ENCODE results near the gene ZDHHC24.
"Not testable (repeated sequence)": the region's sequence is repeated elsewhere in the genome, so short reads cannot be mapped to it uniquely, and the experiment has no call there.

The ZDHHC24 gene

GRCh38 chr11:66545701-66546367 is at the start of gene ZDHHC24:
Gene ZDHHC24, minus strand, starts transcription at chr11:66546048. Its CDS starts 45 bp downstream, at chr11:66546003.
- Histone ChIP-seq H3K27ac (peak within 1 kb of the TSS; percentile 36 to 93 (median 84)), H3K4me3 (peak within 1 kb of the TSS; percentile 72 to 96 (median 79))

- peak overlapping the region in 4 of 21 experiments; percentile 11 to 47 (median 31) for H3K27ac ChIP-seq
- no peak overlapping the region for H3K4me3 ChIP-seq
These were observed 49.5 kb upstream of the ZDHHC24 start for GRCh38 chr11:66595245-66595904.

GRCh38 chr11:66593650-66594049 is 47.8 kb upstream of the ZDHHC24 start:
- Histone ChIP-seq H3K27ac (peak overlapping the region in 18 of 21 experiments; percentile 77 to 92 (median 84)), H3K4me3 (peak overlapping the region; percentile 44 to 71 (median 55))

GRCh38 chr11:66593303-66593635 is 47.4 kb upstream of the ZDHHC24 start:
- peak overlapping the region in 20 of 21 experiments; percentile 21 to 92 (median 83) for H3K27ac ChIP-seq
- H3K4me3 ChIP-seq = peak overlapping the region; percentile 44 to 71 (median 55)

- peak within 1 kb of the TSS; percentile 44 to 71 (median 55) for H3K4me3 ChIP-seq
- H3K27ac ChIP-seq = peak within 1 kb of the TSS in 20 of 21 experiments; percentile 21 to 92 (median 83)
These were observed 46.8 kb upstream of the ZDHHC24 start, which contains the start of the genes CCDC87 and CCS for GRCh38 chr11:66592457-66593302. Gene CCDC87, minus strand, starts transcription at chr11:66593063. Its CDS starts 48 bp downstream, at chr11:66593015. Gene CCS, plus strand, starts transcription at chr11:66593185. Its CDS starts 77 bp downstream, at chr11:66593262.

- H3K27ac ChIP-seq = no peak overlapping the region
These were observed 45.3 kb upstream of the ZDHHC24 start for GRCh38 chr11:66591175-66591574.

GRCh38 chr11:66589996-66590675 is 44.3 kb upstream of the ZDHHC24 start:
- H3K27ac ChIP-seq = no peak overlapping the region
- H3K4me3 ChIP-seq = no peak overlapping the region

More at GRCh38 chr11:66591175-66591574, 45.3 kb upstream of the ZDHHC24 start:
- H3K4me3 ChIP-seq = no peak overlapping the region

- not testable (repeated sequence) for H3K4me3 ChIP-seq, H3K27ac ChIP-seq
These were observed 43.5 kb upstream of the ZDHHC24 start for GRCh38 chr11:66589315-66589714.

GRCh38 chr11:66586136-66586535 is 40.3 kb upstream of the ZDHHC24 start:
- Histone ChIP-seq H3K4me3 (no peak overlapping the region), H3K27ac (no peak overlapping the region)

- not testable (repeated sequence) for H3K27ac ChIP-seq, H3K4me3 ChIP-seq
These were observed 39.6 kb upstream of the ZDHHC24 start for GRCh38 chr11:66585447-66585846.

GRCh38 chr11:66582565-66583147 is 36.8 kb upstream of the ZDHHC24 start:
- not testable (repeated sequence) for H3K4me3 ChIP-seq, H3K27ac ChIP-seq

GRCh38 chr11:66581261-66581660 is 35.4 kb upstream of the ZDHHC24 start:
- Histone ChIP-seq H3K4me3 (no peak overlapping the region), H3K27ac (no peak overlapping the region)

GRCh38 chr11:66580803-66581202 is 35.0 kb upstream of the ZDHHC24 start:
- no peak overlapping the region for H3K4me3 ChIP-seq
- no peak overlapping the region for H3K27ac ChIP-seq

- Histone ChIP-seq H3K27ac (no peak overlapping the region), H3K4me3 (no peak overlapping the region)
These were observed 33.3 kb upstream of the ZDHHC24 start for GRCh38 chr11:66579017-66579606.

- Histone ChIP-seq H3K27ac (no peak overlapping the region), H3K4me3 (no peak overlapping the region)
These were observed 25.0 kb upstream of the ZDHHC24 start for GRCh38 chr11:66570850-66571180.

- no peak overlapping the region for H3K27ac ChIP-seq
- H3K4me3 ChIP-seq = no peak overlapping the region
These were observed 24.4 kb upstream of the ZDHHC24 start for GRCh38 chr11:66570079-66570849.

- H3K27ac ChIP-seq = no peak overlapping the region
- no peak overlapping the region for H3K4me3 ChIP-seq
These were observed 23.2 kb upstream of the ZDHHC24 start for GRCh38 chr11:66569076-66569475.
